HCT116 (cell line): ENCODE measurements around the gene MCF2L. TPM values are rescaled to one million over a fixed set of nuclear protein-coding genes. Genes with fewer than 3 reads are reported as not detected.

Source experiments
- ATAC-seq: fragments of 200-7000 bp; cut with Tn5 transposase; 2 replicates; pipeline ENCODE4 v1.9.1; 2020; ENCODE audit warnings: mild to moderate bottlenecking, moderate library complexity
- BruUV-seq: library from RNA; stranded (reverse); fragments of 400-500 nt; replicated peaks from 2 replicates; lab custom pipeline; 2021; lab: Mats Ljungman, UMichigan
- CTCF ChIA-PET: fragments of 300-600 bp; sonication (Branson Sonifier 250); formaldehyde crosslinking; loops from one replicate; lab custom pipeline; 2021; ENCODE audit warnings: antibody characterized with exemption; lab: Charles Lee
- POLR2A ChIA-PET: fragments of 300-600, 350-600 bp; sonication (Branson Sonifier 250); formaldehyde crosslinking; loops from one replicate; lab custom pipeline; 2021; ENCODE audit warnings: antibody characterized with exemption; lab: Charles Lee
- RAD21 ChIA-PET, 2 experiments: fragments of 300-600 bp; sonication (Branson Sonifier 250); formaldehyde crosslinking; loops; one replicate each; lab custom pipeline; 2023; ENCODE audit warnings: low total read pairs in 2 of 2; ENCODE audit not compliant: uncharacterized antibody in 2 of 2, unreplicated experiment in 2 of 2, low non-redundant PET in 1 of 2; lab: Charles Lee
- DNase-seq: peaks from one replicate; pipeline ENCODE4 v3.0.0-alpha.2; 2010; ENCODE audit warnings: low read depth, low spot score
- H2AFZ ChIP-seq: fragments of 200-600 bp; shearing (Covaris generic), sonication (generic); 2 replicates; pipeline ENCODE4 v1.6.1; 2017; ENCODE audit warnings: low read depth, mixed run types, mixed read lengths, antibody characterized with exemption, low read length; ENCODE audit not compliant: poor library complexity, severe bottlenecking
- H3K27ac ChIP-seq: 2 replicates; pipeline ENCODE4 v1.5.1; 2012; ENCODE audit warnings: low read depth, low read length
- H3K27me3 ChIP-seq: fragments of 200-600 bp; sonication (generic); 2 replicates; pipeline ENCODE4 v1.6.1; 2016; ENCODE audit warnings: mixed run types, low read length, mixed read lengths; ENCODE audit not compliant: insufficient read depth
- H3K36me3 ChIP-seq, 2 experiments: fragments of 200-500 bp in 1 of 2; fragments of 200-600 bp in 1 of 2; sonication (Bioruptor generic) in 1 of 2; sonication (generic) in 1 of 2; 2 replicates each; pipeline versions ENCODE4 v1.5.1 to v1.6.1; 2014 to 2016; ENCODE audit warnings: low read length in 2 of 2, inconsistent platforms in 1 of 2, mixed read lengths in 1 of 2, mixed run types in 1 of 2; ENCODE audit not compliant: insufficient read depth in 2 of 2, control insufficient read depth in 1 of 2
- H3K4me1 ChIP-seq, 2 experiments: fragments of 200-600 bp in 1 of 2; sonication (generic) in 1 of 2; 2 replicates each; pipeline versions ENCODE4 v1.5.1 to v1.6.1; 2012 to 2017; ENCODE audit warnings: low read length in 2 of 2, inconsistent platforms in 1 of 2, mild to moderate bottlenecking in 1 of 2, mixed read lengths in 1 of 2, mixed run types in 1 of 2, moderate library complexity in 1 of 2; ENCODE audit not compliant: insufficient read depth in 2 of 2, control insufficient read depth in 1 of 2
- H3K4me2 ChIP-seq: fragments of 200-600 bp; sonication (generic); 2 replicates; pipeline ENCODE4 v1.6.1; 2017; ENCODE audit warnings: mixed run types, low read length, mixed read lengths
- H3K4me3 ChIP-seq, 2 experiments: fragments of 200-600 bp in 1 of 2; sonication (generic) in 1 of 2; replicated peaks in 1 of 2; 2 replicates each; pipeline ENCODE4 v1.5.1; 2011 to 2016; ENCODE audit warnings: low read length in 2 of 2, control low read depth in 1 of 2, low read depth in 1 of 2, mild to moderate bottlenecking in 1 of 2, mixed read lengths in 1 of 2, mixed run types in 1 of 2
- H3K79me2 ChIP-seq: fragments of 200-600 bp; sonication (generic); 2 replicates; pipeline ENCODE4 v1.6.1; 2017; ENCODE audit warnings: mild to moderate bottlenecking, mixed run types, low read length, moderate library complexity, mixed read lengths; ENCODE audit not compliant: insufficient read depth
- H3K9ac ChIP-seq: fragments of 200-600 bp; sonication (generic); 2 replicates; pipeline ENCODE4 v1.6.1; 2016; ENCODE audit warnings: low read length, mixed read lengths
- H3K9me2 ChIP-seq: fragments of 200-600 bp; sonication (generic), shearing (Covaris generic); 2 replicates; pipeline ENCODE4 v1.6.1; 2017; ENCODE audit warnings: mixed run types, mild to moderate bottlenecking, moderate library complexity; ENCODE audit not compliant: insufficient read depth
- H3K9me3 ChIP-seq, 2 experiments: fragments of 200-500 bp in 1 of 2; fragments of 200-600 bp in 1 of 2; sonication (Bioruptor generic) in 1 of 2; sonication (generic) in 1 of 2; 2 replicates each; pipeline ENCODE4 v1.6.1; 2014 to 2017; ENCODE audit warnings: low read length in 2 of 2, mixed read lengths in 2 of 2, inconsistent platforms in 1 of 2, low read depth in 1 of 2, mild to moderate bottlenecking in 1 of 2, mixed run types in 1 of 2, moderate library complexity in 1 of 2; ENCODE audit not compliant: control insufficient read depth in 1 of 2, insufficient read depth in 1 of 2
- H4K20me1 ChIP-seq: fragments of 200-600 bp; sonication (generic), shearing (Covaris generic); 2 replicates; pipeline ENCODE4 v1.6.1; 2017; ENCODE audit warnings: mixed run types, mild to moderate bottlenecking, moderate library complexity; ENCODE audit not compliant: insufficient read depth
- CEBPB ChIP-seq: IDR thresholded peaks from 2 replicates; pipeline ENCODE4 v1.6.1; 2012; ENCODE audit warnings: low read depth
- ELF1 ChIP-seq: IDR thresholded peaks from 2 replicates; pipeline ENCODE4 v1.6.1; 2012; ENCODE audit warnings: low read depth, borderline replicate concordance
- EZH2 ChIP-seq: fragments of 200-600 bp; sonication (generic); IDR thresholded peaks from 2 replicates; pipeline ENCODE4 v1.6.1; 2017; ENCODE audit warnings: antibody characterized with exemption, mixed run types
- EZH2phosphoT487 ChIP-seq: fragments of 200-600 bp; IDR thresholded peaks from 2 replicates; pipeline ENCODE4 v1.6.1; 2018; ENCODE audit warnings: antibody characterized with exemption, borderline replicate concordance
- FOSL1 ChIP-seq: IDR thresholded peaks from 2 replicates; pipeline ENCODE4 v1.6.1; 2012; ENCODE audit warnings: low read depth
- MAX ChIP-seq: IDR thresholded peaks from 2 replicates; pipeline ENCODE4 v1.6.1; 2012
- POLR2AphosphoS5 ChIP-seq: IDR thresholded peaks from 2 replicates; pipeline ENCODE4 v1.6.1; 2011; ENCODE audit warnings: mild to moderate bottlenecking, low read depth, low read length, moderate library complexity
- RAD21 ChIP-seq: IDR thresholded peaks from 2 replicates; pipeline ENCODE4 v1.6.1; 2012; ENCODE audit warnings: low read depth, mild to moderate bottlenecking
- REST ChIP-seq: IDR thresholded peaks from 2 replicates; pipeline ENCODE4 v1.6.1; 2012; ENCODE audit warnings: low read depth
- SIN3A ChIP-seq: IDR thresholded peaks from 2 replicates; pipeline ENCODE4 v1.6.1; 2012; ENCODE audit warnings: low read depth
- SP1 ChIP-seq: IDR thresholded peaks from 2 replicates; pipeline ENCODE4 v1.6.1; 2012; ENCODE audit warnings: low read depth
- SRF ChIP-seq: IDR thresholded peaks from 2 replicates; pipeline ENCODE4 v1.6.1; 2012; ENCODE audit warnings: low read depth
- YY1 ChIP-seq: IDR thresholded peaks from 2 replicates; pipeline ENCODE4 v1.6.1; 2011; ENCODE audit warnings: low read length, low read depth, moderate library complexity, mild to moderate bottlenecking; ENCODE audit not compliant: insufficient replicate concordance; ENCODE audit errors: extremely low read depth
- ZFX ChIP-seq: fragments of 450-650 bp; IDR thresholded peaks from 2 replicates; pipeline ENCODE4 v1.6.1; 2017
- intact Hi-C: fragments of 100-400 bp; cut with micrococcal nuclease; formaldehyde crosslinking; loops from 2 replicates; pipeline ENCODE4 v1.10.0; 2022
- total RNA-seq: library from RNA; stranded (reverse); gene quantifications from one replicate; pipeline ENCODE4 v1.2.1, GENCODE V29; 2021; ENCODE audit not compliant: unreplicated experiment

The MCF2L gene
- total RNA-seq, 1 experiment from 2014 or later = 19.3 TPM

GRCh38 chr13:112987682-112988024, 18.6 kb downstream of the MCF2L start (continued):
- no peak for TF ChIP-seq REST
- no peak for TF ChIP-seq YY1

GRCh38 chr13:112990783-112991182, 21.8 kb downstream of the MCF2L start:
- TF ChIP-seq ZFX (no peak), EZH2 (no peak), EZH2phosphoT487 (no peak), RAD21 (no peak), FOSL1 (no peak), SIN3A (no peak), ELF1 (no peak), YY1 (no peak), MAX (no peak), SRF (no peak), SP1 (no peak), POLR2AphosphoS5 (no peak), CEBPB (no peak)
- no TSS peak for BruUV-seq
- no peaks in the 10 kb centered on the region for H3K79me2 ChIP-seq
- H3K27ac ChIP-seq = no peak overlapping the region
- no peak overlapping the region for H3K4me2 ChIP-seq
- H3K27me3 ChIP-seq = no peaks in the 10 kb centered on the region
- intact Hi-C loops = no loop called here
- peaks cover 0 to 12% of the 10 kb centered on the region in 2 experiments; a peak in 2 of 4 replicates for H3K4me1 ChIP-seq
- H3K9me3 ChIP-seq = no peaks in the 10 kb centered on the region
- no peak overlapping the region for H3K9ac ChIP-seq
- CTCF ChIA-PET = no interaction called here
- RAD21 ChIA-PET = no interaction called here
- H3K9me2 ChIP-seq = no peaks in the 10 kb centered on the region
- no peak overlapping the region for H2AFZ ChIP-seq
- DNase-seq (no peak), ATAC-seq (no peak)
- no peak overlapping the region for H3K4me3 ChIP-seq
- H3K36me3 ChIP-seq = no peaks in the 10 kb centered on the region
- H4K20me1 ChIP-seq = no peaks in the 10 kb centered on the region
- POLR2A ChIA-PET = no interaction called here
